Tibial nerve (tissue), 4 donors: ENCODE measurements around the gene CCM2L. TPM values are rescaled to one million over a fixed set of nuclear protein-coding genes. Genes with fewer than 3 reads are reported as not detected.
A peak's percentile ranks its signal among the peaks of the same experiment; 100 is the strongest.

Experiments
- DNase-seq, 2 donors: peaks; one replicate each; pipeline ENCODE4 v3.0.0-alpha.2; 2019; ENCODE audit warnings: low spot score in 2 of 2
- H3K27ac ChIP-seq, 4 donors: fragments of 200-600 bp; sonication (generic) in 3 of 4; one replicate each; pipeline ENCODE4 v1.5.1; 2017 to 2019; ENCODE audit warnings: mild to moderate bottlenecking in 1 of 4
- H3K27me3 ChIP-seq, 2 donors: fragments of 200-600 bp; sonication (generic) in 1 of 2; one replicate each; pipeline versions ENCODE4 v1.5.1 to v1.6.0; 2017 to 2019
- H3K36me3 ChIP-seq, 3 donors: fragments of 200-600 bp; sonication (generic); one replicate each; pipeline ENCODE4 v1.5.1; 2018 to 2019
- H3K4me1 ChIP-seq, 4 donors: fragments of 200-600 bp; sonication (generic) in 3 of 4; one replicate each; pipeline ENCODE4 v1.5.1; 2017 to 2019
- H3K4me3 ChIP-seq, 4 donors: fragments of 200-600 bp; sonication (generic) in 3 of 4; one replicate each; pipeline ENCODE4 v1.5.1; 2017 to 2019; ENCODE audit warnings: mild to moderate bottlenecking in 1 of 4, moderate library complexity in 1 of 4
- H3K9me3 ChIP-seq, 4 donors: fragments of 200-600 bp; sonication (generic) in 3 of 4; one replicate each; pipeline ENCODE4 v1.5.1; 2017 to 2019
- EP300 ChIP-seq, 2 donors: sonication (generic); formaldehyde crosslinking; IDR thresholded peaks; one replicate each; pipeline ENCODE4 v1.6.1; 2017; ENCODE audit warnings: antibody characterized with exemption in 2 of 2, mild to moderate bottlenecking in 1 of 2
- POLR2A ChIP-seq, 2 donors: fragments of 450-650 bp; IDR thresholded peaks; one replicate each; pipeline ENCODE4 v1.6.1; 2017; ENCODE audit warnings: antibody characterized with exemption in 2 of 2, mild to moderate bottlenecking in 2 of 2, moderate library complexity in 2 of 2
- WGBS, 2 donors: methylation state at CpG; one replicate each; pipeline ENCODE4 v1.1.5; 2018; 5-methylcytosine and 5-hydroxymethylcytosine counted together
- total RNA-seq, 4 donors: library from RNA; depleted of rRNA; stranded (reverse); fragments of >200 nt; gene quantifications; one replicate each; pipeline ENCODE4 v1.1.0, GENCODE V29; 2016
- TF ChIP-seq, protein P1 (sequence below), 5 experiments: fragments of 200-600 bp in 3 of 5; fragments of 450-650 bp in 2 of 5; sonication (generic) in 3 of 5; IDR thresholded peaks; one replicate each; pipeline ENCODE4 v1.5.1; 2016 to 2019; ENCODE audit warnings: antibody characterized with exemption in 5 of 5, mild to moderate bottlenecking in 3 of 5, moderate library complexity in 2 of 5

Gene CCM2L
- total RNA-seq, 4 donors from 2014 or later = 5.4 to 14.2 (median 13.6) TPM

DNA sequence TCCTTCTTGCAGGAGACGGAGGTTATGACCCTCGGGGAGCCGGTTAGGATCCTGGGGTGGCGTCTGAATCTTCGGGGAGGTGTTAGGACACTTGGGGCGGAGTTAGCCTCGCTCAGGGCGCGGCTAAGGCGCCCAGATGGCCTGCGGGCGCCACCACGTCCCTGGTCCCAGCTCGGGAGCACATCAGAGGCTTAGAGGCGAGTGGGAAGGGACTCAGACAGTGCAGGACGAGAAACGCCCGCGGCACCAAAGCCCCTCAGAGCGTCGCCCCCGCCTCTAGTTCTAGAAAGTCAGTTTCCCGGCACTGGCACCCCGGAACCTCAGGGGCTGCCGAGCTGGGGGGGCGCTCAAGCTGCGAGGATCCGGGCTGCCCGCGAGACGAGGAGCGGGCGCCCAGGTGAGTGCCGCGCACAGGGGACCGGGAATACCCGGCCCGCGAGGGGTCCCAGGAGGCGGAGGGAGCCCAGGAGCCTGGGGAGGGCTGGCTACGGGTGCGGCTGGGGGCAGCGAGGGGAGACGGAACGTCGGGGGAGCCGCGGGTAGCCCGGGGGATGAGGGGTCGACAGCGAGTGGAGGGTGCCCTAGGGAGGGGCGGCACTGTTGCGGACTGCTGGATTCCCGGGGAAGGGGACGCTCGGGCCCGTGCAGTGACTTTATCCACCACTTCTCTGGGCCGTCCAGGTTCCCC lies 42.0 kb downstream of the CCM2L start, which contains the start of gene HCK:
Gene HCK (plus strand): TSS at position 153 of the 688 bp plus-strand sequence.
- peaks cover 0 to 72% of the 10 kb centered on the region in 2 donors for H3K27me3 ChIP-seq
- WGBS, 2 donors = 1 to 3% methylated on average over 20 to 41 of the region's 58 CpGs
- no peaks in the 10 kb centered on the region for H3K36me3 ChIP-seq
- H3K9me3 ChIP-seq = no peaks in the 10 kb centered on the region
- TF ChIP-seq, protein P1, sequence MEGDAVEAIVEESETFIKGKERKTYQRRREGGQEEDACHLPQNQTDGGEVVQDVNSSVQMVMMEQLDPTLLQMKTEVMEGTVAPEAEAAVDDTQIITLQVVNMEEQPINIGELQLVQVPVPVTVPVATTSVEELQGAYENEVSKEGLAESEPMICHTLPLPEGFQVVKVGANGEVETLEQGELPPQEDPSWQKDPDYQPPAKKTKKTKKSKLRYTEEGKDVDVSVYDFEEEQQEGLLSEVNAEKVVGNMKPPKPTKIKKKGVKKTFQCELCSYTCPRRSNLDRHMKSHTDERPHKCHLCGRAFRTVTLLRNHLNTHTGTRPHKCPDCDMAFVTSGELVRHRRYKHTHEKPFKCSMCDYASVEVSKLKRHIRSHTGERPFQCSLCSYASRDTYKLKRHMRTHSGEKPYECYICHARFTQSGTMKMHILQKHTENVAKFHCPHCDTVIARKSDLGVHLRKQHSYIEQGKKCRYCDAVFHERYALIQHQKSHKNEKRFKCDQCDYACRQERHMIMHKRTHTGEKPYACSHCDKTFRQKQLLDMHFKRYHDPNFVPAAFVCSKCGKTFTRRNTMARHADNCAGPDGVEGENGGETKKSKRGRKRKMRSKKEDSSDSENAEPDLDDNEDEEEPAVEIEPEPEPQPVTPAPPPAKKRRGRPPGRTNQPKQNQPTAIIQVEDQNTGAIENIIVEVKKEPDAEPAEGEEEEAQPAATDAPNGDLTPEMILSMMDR (IDR thresholded peaks at IDR 0.05) = no peak
- TF ChIP-seq POLR2A (IDR thresholded peaks at IDR 0.05) (no peak), EP300 (IDR thresholded peaks at IDR 0.05) (no peak)
- peak within 1 kb of the TSS in 3 of 4 donors; percentile 34 to 65 (median 48) for H3K27ac ChIP-seq
- peaks cover 0 to 24% (median 7%) of the 10 kb centered on the region in 4 donors for H3K4me1 ChIP-seq
- H3K4me3 ChIP-seq = peak within 1 kb of the TSS in 3 of 4 donors; percentile 33 to 50 (median 37)
- no peak for DNase-seq

DNA sequence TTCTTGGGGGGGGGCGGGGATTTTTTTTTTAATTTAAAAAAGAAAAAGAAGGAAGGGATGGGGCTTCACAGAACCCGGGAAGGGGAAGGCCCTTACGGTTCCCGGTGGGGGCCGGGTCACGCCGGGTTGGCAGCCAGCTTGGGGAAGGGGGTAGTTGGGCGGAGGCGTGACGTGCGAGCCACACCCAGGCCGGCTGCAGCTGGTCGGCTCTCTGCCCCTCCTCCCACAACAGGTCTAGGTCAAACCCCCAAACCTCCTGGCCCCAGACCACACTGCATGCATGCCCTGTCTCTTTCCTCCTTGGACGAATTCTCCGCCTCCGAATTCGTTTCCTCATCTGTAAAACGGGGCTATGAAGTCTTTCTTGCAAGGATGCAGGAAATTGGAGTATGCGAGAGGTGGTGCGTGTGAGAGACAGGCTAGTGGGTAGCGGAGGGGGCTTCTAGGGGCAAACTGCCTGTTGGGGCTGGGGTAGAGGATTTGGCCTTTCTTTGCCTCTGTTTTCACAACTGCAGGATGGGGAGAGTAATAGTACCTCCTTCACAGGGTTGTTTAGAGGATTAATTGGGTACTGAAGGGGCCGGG lies 42.6 kb downstream of the CCM2L start:
- no peak for DNase-seq
- Histone ChIP-seq H3K27me3 (peaks cover 0 to 74% of the 10 kb centered on the region in 2 donors), H3K27ac (peak overlapping the region in 3 of 4 donors; percentile 34 to 65 (median 48)), H3K4me1 (peaks cover 0 to 24% (median 7%) of the 10 kb centered on the region in 4 donors), H3K36me3 (no peaks in the 10 kb centered on the region), H3K9me3 (no peaks in the 10 kb centered on the region), H3K4me3 (peak overlapping the region in 2 of 4 donors; percentile 37 to 50)
- TF ChIP-seq, protein P1 (IDR thresholded peaks at IDR 0.05) = no peak
- no peak for TF ChIP-seq EP300 (IDR thresholded peaks at IDR 0.05)
- TF ChIP-seq POLR2A (IDR thresholded peaks at IDR 0.05) = no peak
- 16 to 19% methylated on average over 22 of the region's 22 CpGs for WGBS, 2 donors

DNA sequence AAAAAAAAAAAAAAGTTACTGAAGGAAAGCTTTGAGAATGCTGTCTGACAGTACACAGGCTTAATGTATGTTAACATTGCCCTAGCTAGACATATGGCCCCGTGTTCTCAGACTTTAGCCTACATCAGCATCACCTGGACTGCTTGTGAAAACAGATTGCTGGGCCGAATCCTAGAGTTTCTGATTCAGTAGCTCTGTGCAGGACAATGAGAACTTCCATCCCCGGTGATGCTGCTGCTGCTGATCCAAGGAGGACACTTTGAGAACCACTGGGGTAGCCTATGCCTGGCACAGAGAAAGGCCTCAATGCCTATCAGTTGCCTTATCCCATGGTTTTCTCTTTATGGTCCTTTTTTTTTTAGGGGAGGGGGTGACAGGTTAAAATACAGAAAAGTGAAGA lies 43.4 kb downstream of the CCM2L start:
- Histone ChIP-seq H3K27me3 (peaks cover 0 to 72% of the 10 kb centered on the region in 2 donors), H3K27ac (no peak overlapping the region), H3K4me1 (peaks cover 0 to 24% (median 7%) of the 10 kb centered on the region in 4 donors), H3K9me3 (no peaks in the 10 kb centered on the region), H3K36me3 (no peaks in the 10 kb centered on the region), H3K4me3 (no peak overlapping the region)
- TF ChIP-seq POLR2A (IDR thresholded peaks at IDR 0.05) (no peak), EP300 (IDR thresholded peaks at IDR 0.05) (no peak)
- TF ChIP-seq, protein P1 (IDR thresholded peaks at IDR 0.05) = no peak
- no peak for DNase-seq
- 81 to 87% methylated on average over 3 of the region's 3 CpGs for WGBS, 2 donors

- peaks cover 0 to 58% of the 10 kb centered on the region in 2 donors for H3K27me3 ChIP-seq
Measured at GRCh38 chr20:32056708-32057483, 46.7 kb downstream of the CCM2L start.

More at GRCh38 chr20:32056708-32057483, 46.7 kb downstream of the CCM2L start:
- TF ChIP-seq POLR2A (IDR thresholded peaks at IDR 0.05) (no peak), EP300 (IDR thresholded peaks at IDR 0.05) (no peak)
- TF ChIP-seq, protein P1 (IDR thresholded peaks at IDR 0.05) = no peak
- DNase-seq = no peak
- Histone ChIP-seq H3K4me1 (peaks cover 0 to 13% (median 6%) of the 10 kb centered on the region in 4 donors), H3K4me3 (no peak overlapping the region), H3K36me3 (no peaks in the 10 kb centered on the region), H3K27ac (no peak overlapping the region), H3K9me3 (no peaks in the 10 kb centered on the region)
- WGBS, 2 donors = 64 to 68% methylated on average over 10 of the region's 10 CpGs
